ENCODE results near the gene TNS3.

Gene TNS3

DNA sequence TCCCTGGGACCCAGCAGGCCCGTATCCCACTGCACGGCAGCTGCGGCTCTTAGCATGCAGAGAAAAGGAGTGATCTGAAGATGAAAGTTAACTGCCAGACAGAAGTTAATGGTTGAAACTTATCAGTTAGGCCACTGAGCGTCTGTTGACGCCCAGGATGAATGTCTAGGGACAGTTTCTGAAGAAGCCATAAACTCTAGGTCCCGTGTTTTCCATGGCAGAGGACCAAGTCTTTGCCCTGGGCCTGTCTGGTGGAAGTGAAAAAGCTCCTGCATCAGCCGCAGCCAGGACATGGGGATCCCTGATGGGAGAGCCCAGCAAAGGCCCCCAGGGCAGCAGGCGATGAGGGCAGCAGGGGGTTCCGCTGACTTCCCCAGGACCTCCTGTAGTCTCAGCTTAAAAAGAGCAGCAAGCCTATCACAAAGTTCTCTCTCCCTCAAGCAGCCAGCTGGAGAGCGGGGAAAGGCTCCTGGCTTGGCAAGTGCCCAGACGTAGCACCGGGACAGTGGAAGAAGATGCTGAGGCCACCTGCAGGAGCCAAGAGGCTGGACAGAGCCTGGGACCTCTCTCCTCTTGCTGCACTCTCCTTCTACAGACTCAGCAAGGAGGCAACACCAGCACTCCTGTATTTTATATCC, 79.6 kb downstream of the TNS3 start:
- no peak for DNase-seq

GRCh38 chr7:47501406-47501805, 80.5 kb downstream of the TNS3 start:
- no peak for DNase-seq

GRCh38 chr7:47500103-47500563, 81.8 kb downstream of the TNS3 start:
- no peak for DNase-seq

DNA sequence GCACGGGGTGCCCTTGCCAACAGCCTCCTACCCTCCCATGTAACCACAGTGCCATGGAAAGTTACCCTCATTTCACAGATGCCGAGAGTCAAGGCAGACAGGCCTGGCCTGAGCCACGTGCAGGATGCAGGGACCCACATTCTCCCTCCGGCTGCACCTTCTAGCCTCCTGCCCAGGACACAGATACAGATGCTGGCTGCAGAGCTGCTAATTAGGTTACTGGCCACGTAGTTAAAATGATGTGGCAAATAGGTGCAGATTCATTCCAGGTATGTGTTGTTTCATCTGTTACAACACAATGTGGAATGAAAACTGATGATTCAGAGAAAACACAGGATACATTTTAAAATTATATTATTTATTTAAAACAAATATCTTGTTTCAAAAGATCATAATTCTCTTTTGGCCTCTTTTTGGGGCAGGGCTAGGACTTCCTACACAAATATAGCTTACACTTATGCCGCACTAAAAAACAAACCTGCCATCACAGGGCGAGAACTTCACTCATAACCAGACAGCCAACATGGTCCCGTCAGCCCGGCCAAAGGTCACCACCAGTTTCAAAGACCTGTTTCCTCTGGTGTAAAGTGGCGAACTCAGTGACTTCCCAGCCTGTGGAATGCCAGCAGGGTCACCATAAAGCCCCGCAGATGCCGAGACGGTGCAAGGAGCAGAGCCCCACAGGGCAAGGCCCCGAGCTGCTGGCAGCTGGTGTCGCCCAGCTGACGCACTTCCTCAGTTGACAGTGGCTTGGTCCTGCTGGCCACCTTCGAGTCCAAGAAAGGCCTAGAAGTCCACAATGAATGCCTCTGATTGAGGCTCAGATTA, 83.5 kb downstream of the TNS3 start:
- no peak for DNase-seq

DNA sequence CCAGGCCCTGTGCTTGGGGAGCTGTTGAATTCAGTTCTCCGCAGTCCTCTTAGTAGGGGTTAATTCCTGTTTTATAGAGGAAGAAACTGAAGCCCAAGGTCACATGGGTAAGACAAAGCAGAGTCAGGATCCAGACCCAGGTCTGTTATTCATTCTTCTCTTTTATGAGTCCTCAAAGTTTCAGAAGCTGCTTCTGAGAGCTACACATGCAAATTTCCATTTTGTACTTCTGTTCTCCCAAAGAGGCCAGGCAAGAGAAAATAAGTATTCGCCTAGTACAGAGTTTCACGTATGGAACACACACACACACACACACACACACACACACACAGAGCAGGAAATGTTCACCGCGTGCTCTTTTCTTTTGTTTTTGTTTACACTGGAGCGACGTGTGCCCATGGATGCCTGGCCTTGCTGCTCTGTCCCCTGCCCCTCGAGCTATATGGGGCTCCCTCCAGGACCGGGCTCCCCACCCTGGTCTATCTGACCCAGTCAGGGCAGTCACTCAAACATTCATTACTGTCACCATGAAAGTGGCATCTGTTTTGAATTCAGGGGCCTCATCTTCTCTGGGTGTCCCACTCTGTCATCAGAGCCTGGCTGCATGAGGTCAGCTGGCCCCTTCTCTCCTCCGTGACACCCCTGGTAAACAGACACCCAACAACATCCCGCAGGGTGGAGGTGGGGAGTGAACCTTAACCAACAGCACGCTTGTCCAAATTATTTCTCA, 84.4 kb downstream of the TNS3 start:
- no peak for DNase-seq

DNA sequence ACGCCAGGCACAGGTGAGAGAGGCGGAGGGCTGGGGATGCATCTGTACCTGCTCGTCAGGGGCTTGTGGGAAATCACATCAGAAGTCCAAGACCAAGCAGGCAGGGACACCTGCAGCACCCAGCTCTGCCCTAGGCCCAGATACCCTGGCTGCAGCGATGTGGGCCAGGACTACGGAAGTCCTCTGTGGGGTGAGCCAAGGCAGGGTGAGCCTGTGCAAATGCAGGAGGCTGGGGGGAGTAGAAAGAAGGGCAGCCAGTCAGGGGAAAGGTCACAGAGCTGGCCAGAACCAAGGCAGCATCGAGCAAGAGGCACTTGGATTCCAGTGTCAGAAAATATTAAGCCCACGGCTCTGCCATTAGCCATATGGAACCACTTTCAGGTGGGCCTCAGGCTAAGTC, 85.2 kb downstream of the TNS3 start:
- DNase-seq = no peak

- DNase-seq = no peak
These were observed 85.8 kb downstream of the TNS3 start for GRCh38 chr7:47496056-47496665.

- DNase-seq = no peak
These were observed 87.7 kb downstream of the TNS3 start for GRCh38 chr7:47493976-47494911.

DNA sequence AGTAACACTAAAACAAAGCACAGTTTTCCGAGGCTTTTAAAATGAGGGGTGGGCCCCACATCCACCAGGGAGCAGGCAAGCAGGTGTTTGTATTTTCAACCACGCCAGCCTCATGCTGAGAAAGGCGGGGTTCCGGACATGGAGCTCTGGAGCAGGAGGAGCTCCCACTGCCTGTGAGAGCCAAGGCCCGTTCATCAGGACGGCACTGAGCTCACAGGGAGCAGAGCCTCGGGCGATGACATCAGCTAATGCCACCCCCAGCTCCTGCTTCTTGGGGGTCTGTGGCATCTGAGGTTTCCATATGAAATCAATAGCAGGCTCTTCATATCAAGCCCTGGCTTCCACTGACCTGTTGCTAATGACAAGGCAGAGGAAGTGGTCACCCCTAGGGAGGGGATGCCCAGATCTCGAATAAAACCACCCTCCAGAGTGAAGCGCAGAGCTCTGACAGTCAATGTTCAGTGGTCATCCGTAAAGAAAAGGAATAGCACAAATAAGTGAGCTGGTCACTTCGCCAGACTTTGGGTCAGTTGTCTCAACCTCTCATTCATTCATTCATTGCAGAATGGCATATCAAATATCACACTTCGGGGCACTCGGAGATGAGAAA, 89.1 kb downstream of the TNS3 start:
- DNase-seq = no peak

DNA sequence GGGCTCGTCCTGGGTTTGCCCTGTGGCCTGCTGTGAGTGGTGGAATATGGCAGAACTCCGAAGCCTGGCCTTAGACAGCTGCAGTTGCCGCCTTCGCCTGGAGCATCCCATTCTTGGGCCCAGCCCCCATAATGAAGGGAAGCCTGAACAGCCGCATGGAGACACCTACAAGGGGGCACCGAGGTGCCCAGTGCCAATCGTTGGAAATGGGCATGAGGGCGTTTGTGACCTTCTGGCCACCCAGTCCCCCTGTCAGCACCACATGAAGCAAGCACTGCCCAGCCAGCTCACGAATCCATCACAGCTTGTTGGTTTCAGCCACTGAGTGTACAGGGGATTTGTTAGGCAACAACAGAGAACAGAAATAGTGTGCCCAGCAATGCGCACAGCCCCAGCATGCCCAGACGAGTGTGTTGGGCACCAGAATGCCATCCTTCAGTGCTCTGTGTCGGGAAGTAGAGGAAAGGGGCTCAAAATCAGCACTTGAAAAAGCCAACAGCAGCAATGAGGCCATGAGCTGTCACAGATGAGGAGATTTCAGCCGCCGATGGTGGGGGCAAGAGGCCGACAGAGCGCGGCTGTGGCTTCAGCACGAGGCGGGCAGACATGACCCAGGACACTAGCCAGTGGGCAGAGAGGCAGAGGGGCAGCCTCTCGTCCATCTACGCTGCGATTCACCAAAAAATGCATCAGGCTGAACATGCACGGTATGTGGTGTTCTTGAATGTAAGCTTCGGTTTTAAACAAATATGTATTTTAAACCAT, 91.2 kb downstream of the TNS3 start:
- DNase-seq = no peak

DNA sequence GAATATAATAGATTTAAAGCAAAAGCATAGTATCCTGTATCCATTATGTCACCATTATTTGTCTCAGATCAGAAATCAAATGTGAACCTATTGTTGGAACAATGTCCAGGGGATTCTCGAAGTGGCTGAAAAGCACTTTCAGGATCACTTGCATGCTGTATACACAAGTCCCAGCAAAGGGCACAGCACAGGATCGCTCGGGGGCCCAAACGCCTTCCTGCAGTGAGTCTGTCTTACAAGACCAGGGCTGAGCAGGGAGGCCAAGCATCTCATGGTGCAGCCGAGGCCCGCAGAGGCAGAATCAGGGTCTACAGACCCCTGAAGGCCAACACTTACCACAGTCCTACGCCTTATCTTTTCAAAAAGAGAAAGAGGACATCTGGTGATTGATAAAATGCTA, 92.3 kb downstream of the TNS3 start:
- DNase-seq = no peak

DNA sequence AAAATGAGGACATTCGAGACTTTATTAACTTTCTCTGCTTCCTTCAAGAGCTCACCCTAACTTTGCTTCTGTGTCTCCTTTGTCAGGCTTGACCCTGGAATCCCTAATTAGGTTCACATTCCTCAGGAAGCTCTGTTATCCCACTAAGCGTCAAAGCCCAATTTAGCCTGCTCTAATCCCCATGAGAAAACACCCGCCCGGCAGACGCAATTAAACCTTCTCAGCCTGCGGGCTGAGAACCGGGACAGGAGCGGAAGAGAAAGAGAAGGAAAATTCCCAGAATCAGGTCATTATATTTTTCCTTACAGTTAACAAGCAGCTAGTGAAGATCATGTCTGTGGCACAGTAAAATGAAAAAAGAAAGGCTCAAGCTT, 93.0 kb downstream of the TNS3 start:
- DNase-seq = no peak

DNA sequence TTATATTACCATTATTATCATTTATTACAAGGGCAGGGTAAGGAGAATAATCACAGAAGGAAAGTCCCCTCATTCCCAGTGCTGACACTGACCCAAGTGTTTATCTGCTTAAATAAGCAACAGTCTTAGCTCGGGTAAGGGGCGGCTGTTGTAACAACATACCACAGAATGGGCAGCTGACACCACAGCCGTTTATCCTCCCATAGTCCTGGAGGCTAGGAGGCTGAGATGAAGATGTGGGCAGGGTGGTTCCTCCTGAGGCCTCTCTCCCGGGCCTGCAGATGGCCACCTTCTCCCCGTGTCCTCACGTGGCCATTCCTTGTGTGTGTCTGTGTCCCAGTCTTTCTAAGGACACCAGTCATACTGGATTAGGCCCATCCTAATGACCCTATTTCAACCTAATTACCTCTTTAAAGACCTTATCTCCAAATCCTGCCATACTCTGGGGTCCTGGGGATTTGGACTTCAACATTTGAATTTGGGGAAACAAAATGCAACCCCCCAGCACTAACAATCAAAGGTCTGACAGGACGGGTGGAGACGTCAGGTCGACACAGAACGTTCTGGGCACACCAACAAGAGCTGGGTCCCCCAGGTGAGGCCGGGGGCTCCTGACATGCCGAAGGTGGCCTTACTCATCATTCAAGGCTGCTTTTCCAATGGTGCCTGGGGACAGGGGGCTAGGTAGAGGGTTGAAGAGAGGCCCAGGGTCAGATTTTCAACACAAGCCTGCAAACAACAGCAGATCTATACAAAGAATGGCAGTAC, 93.5 kb downstream of the TNS3 start:
- DNase-seq = no peak

DNA sequence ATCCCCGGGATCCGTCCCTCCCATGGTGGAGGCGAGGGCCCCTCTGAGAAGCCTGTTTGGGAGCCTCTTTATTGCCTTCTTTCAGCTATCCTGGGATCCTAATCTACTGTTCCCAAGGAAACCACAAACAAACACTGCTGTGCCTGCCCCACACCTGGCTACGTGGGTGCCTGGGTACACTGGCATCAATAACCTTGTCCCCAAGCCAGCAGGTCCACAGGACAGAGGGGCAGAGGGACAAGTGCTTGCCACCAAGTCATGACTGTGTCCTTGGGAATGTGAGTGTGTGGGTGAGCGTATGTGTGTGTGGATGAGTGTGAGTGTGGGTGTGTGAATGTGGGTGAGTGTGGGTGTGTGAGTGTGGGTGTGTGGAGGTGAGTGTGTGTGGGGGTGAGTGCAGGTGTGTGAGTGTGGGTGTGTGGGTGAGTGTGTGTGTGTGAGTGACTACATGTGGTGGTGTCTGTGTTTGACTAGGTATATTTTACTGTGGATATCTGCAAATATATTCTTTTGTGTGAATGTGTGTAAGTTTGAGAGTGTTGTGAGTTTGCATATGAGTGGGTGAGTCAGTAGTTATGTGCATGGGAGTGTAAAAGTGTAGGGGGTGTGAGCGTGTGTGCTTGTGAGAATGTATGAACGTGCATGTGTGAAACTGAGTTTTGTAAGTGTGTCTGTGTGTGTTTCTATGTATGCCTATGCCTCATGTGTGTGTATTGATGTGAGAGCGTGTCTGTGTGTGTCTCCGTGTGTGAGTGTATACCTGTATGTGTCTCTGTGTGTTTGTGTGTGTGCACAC, 96.1 kb downstream of the TNS3 start:
- no peak for DNase-seq

GRCh38 chr7:47484923-47485639, 96.8 kb downstream of the TNS3 start:
- DNase-seq = no peak

- DNase-seq = no peak
These were observed 97.5 kb downstream of the TNS3 start for GRCh38 chr7:47484457-47484856.

DNA sequence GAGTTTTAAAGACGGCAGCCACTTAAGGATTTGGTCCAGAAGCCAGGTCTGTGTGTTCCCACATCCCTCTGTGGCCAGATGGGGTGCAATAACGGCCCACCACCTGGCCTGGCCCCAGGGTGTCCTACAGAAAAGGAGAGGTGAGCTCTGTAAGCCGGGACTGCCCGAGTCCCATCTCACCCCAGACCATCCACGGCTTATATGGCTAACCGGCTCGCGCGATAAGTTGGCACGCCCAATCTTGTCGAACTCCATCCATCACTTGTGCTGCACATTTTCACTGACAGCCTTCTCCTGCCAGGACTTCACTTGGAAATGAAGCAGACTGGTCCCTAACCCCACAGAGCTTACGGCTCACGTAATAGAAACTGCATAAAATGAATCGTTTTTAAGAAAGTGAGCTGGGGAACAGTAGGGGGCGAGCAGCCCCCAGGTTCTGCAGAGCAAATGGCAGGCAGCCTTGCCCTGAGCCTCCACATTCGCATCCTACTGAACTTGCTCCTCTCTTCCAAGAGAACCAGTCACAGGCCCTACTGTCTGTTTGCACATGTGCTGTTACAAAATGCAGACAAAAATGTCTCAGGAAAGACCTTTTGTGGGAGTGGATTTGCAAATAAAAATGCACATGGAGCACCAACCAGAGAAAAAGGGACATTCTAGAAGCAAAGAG, 98.2 kb downstream of the TNS3 start:
- DNase-seq = no peak

Measured in effector CD4-positive, alpha-beta T cell (primary cell).